Tibial nerve (tissue), 4 donors: ENCODE results near the gene MPRIP. TPM values are rescaled to one million over a fixed set of nuclear protein-coding genes. Genes with fewer than 3 reads are reported as not detected.
A peak's percentile ranks its signal among the peaks of the same experiment; 100 is the strongest.

Source experiments
- DNase-seq, 2 donors: peaks; one replicate each; pipeline ENCODE4 v3.0.0-alpha.2; 2019; ENCODE audit warnings: low spot score in 2 of 2
- H3K27ac ChIP-seq, 4 donors: fragments of 200-600 bp; sonication (generic) in 3 of 4; one replicate each; pipeline ENCODE4 v1.5.1; 2017 to 2019; ENCODE audit warnings: mild to moderate bottlenecking in 1 of 4
- H3K27me3 ChIP-seq, 2 donors: fragments of 200-600 bp; sonication (generic) in 1 of 2; one replicate each; pipeline versions ENCODE4 v1.5.1 to v1.6.0; 2017 to 2019
- H3K36me3 ChIP-seq, 3 donors: fragments of 200-600 bp; sonication (generic); one replicate each; pipeline ENCODE4 v1.5.1; 2018 to 2019
- H3K4me1 ChIP-seq, 4 donors: fragments of 200-600 bp; sonication (generic) in 3 of 4; one replicate each; pipeline ENCODE4 v1.5.1; 2017 to 2019
- H3K4me3 ChIP-seq, 4 donors: fragments of 200-600 bp; sonication (generic) in 3 of 4; one replicate each; pipeline ENCODE4 v1.5.1; 2017 to 2019; ENCODE audit warnings: mild to moderate bottlenecking in 1 of 4, moderate library complexity in 1 of 4
- H3K9me3 ChIP-seq, 4 donors: fragments of 200-600 bp; sonication (generic) in 3 of 4; one replicate each; pipeline ENCODE4 v1.5.1; 2017 to 2019
- CTCF ChIP-seq, 5 experiments: fragments of 200-600 bp in 3 of 5; fragments of 450-650 bp in 2 of 5; sonication (generic) in 3 of 5; IDR thresholded peaks; one replicate each; pipeline ENCODE4 v1.5.1; 2016 to 2019; ENCODE audit warnings: antibody characterized with exemption in 5 of 5, mild to moderate bottlenecking in 3 of 5, moderate library complexity in 2 of 5
- EP300 ChIP-seq, 2 donors: sonication (generic); formaldehyde crosslinking; IDR thresholded peaks; one replicate each; pipeline ENCODE4 v1.6.1; 2017; ENCODE audit warnings: antibody characterized with exemption in 2 of 2, mild to moderate bottlenecking in 1 of 2
- POLR2A ChIP-seq, 2 donors: fragments of 450-650 bp; IDR thresholded peaks; one replicate each; pipeline ENCODE4 v1.6.1; 2017; ENCODE audit warnings: antibody characterized with exemption in 2 of 2, mild to moderate bottlenecking in 2 of 2, moderate library complexity in 2 of 2
- WGBS, 2 donors: methylation state at CpG; one replicate each; pipeline ENCODE4 v1.1.5; 2018; 5-methylcytosine and 5-hydroxymethylcytosine counted together
- total RNA-seq, 4 donors: library from RNA; depleted of rRNA; stranded (reverse); fragments of >200 nt; gene quantifications; one replicate each; pipeline ENCODE4 v1.1.0, GENCODE V29; 2016

MPRIP gene
- total RNA-seq, 4 donors from 2014 or later: 216 to 291 (median 265) TPM

GRCh38 chr17:17057057-17057551 lies 14.8 kb downstream of the MPRIP start:
- H3K36me3 ChIP-seq: peaks cover 0 to 11% (median 0%) of the 10 kb centered on the region in 3 donors
- H3K4me1 ChIP-seq: peaks cover 3 to 99% (median 61%) of the 10 kb centered on the region in 4 donors
- peak overlapping the region in 2 of 4 donors; percentile 83 to 91 for H3K27ac ChIP-seq
- TF ChIP-seq POLR2A (IDR thresholded peaks at IDR 0.05): no peak
- H3K4me3 ChIP-seq: no peak overlapping the region
- 67 to 68% methylated on average over 9 of the region's 9 CpGs for WGBS, 2 donors
- H3K27me3 ChIP-seq: no peaks in the 10 kb centered on the region
- no peak for DNase-seq
- no peaks in the 10 kb centered on the region for H3K9me3 ChIP-seq

GRCh38 chr17:17058304-17058703 lies 16.0 kb downstream of the MPRIP start:
- no peaks in the 10 kb centered on the region for H3K9me3 ChIP-seq
- H3K27ac ChIP-seq: peak overlapping the region in 2 of 4 donors; percentile 8 to 56
- peaks cover 3 to 99% (median 58%) of the 10 kb centered on the region in 4 donors for H3K4me1 ChIP-seq
- no peak for TF ChIP-seq EP300 (IDR thresholded peaks at IDR 0.05)
- TF ChIP-seq CTCF (IDR thresholded peaks at IDR 0.05): no peak
- TF ChIP-seq POLR2A (IDR thresholded peaks at IDR 0.05): no peak
- WGBS, 2 donors: 73 to 75% methylated on average over 6 of the region's 6 CpGs
- H3K27me3 ChIP-seq: no peaks in the 10 kb centered on the region
- H3K4me3 ChIP-seq: no peak overlapping the region
- peaks cover 0 to 11% (median 0%) of the 10 kb centered on the region in 3 donors for H3K36me3 ChIP-seq
- DNase-seq: no peak

GRCh38 chr17:17059301-17059890 lies 17.1 kb downstream of the MPRIP start:
- H3K27me3 ChIP-seq: no peaks in the 10 kb centered on the region
- no peak for TF ChIP-seq POLR2A (IDR thresholded peaks at IDR 0.05)
- no peak for TF ChIP-seq CTCF (IDR thresholded peaks at IDR 0.05)
- TF ChIP-seq EP300 (IDR thresholded peaks at IDR 0.05): no peak
- H3K4me3 ChIP-seq: no peak overlapping the region
- H3K9me3 ChIP-seq: no peaks in the 10 kb centered on the region
- peaks cover 0 to 11% (median 0%) of the 10 kb centered on the region in 3 donors for H3K36me3 ChIP-seq
- H3K4me1 ChIP-seq: peaks cover 3 to 99% (median 59%) of the 10 kb centered on the region in 4 donors
- 75 to 81% methylated on average over 9 to 10 of the region's 10 CpGs for WGBS, 2 donors
- H3K27ac ChIP-seq: no peak overlapping the region
- DNase-seq: no peak

GRCh38 chr17:17060001-17060922 lies 18.0 kb downstream of the MPRIP start:
- peak overlapping the region in 2 of 4 donors; percentile 11 to 15 for H3K27ac ChIP-seq
- no peaks in the 10 kb centered on the region for H3K9me3 ChIP-seq
- DNase-seq: no peak
- TF ChIP-seq EP300 (IDR thresholded peaks at IDR 0.05) (no peak), CTCF (IDR thresholded peaks at IDR 0.05) (no peak), POLR2A (IDR thresholded peaks at IDR 0.05) (no peak)
- no peaks in the 10 kb centered on the region for H3K27me3 ChIP-seq
- peaks cover 0 to 11% (median 0%) of the 10 kb centered on the region in 3 donors for H3K36me3 ChIP-seq
- H3K4me3 ChIP-seq: no peak overlapping the region
- 72 to 78% methylated on average over 10 of the region's 10 CpGs for WGBS, 2 donors
- H3K4me1 ChIP-seq: peaks cover 3 to 97% (median 61%) of the 10 kb centered on the region in 4 donors

GRCh38 chr17:17060930-17061329 lies 18.7 kb downstream of the MPRIP start:
- Histone ChIP-seq H3K36me3 (peaks cover 0 to 11% (median 0%) of the 10 kb centered on the region in 3 donors), H3K9me3 (no peaks in the 10 kb centered on the region), H3K27me3 (no peaks in the 10 kb centered on the region), H3K4me1 (peaks cover 3 to 92% (median 55%) of the 10 kb centered on the region in 4 donors), H3K27ac (peak overlapping the region in 3 of 4 donors; percentile 11 to 52 (median 15)), H3K4me3 (no peak overlapping the region)
- no peak for TF ChIP-seq CTCF (IDR thresholded peaks at IDR 0.05)
- no peak for TF ChIP-seq EP300 (IDR thresholded peaks at IDR 0.05)
- TF ChIP-seq POLR2A (IDR thresholded peaks at IDR 0.05): no peak
- 76 to 82% methylated on average over 5 of the region's 5 CpGs for WGBS, 2 donors
- no peak for DNase-seq
